Transverse colon (tissue), 3 donors: ENCODE data around the gene MCL1.

ENCODE experiments used
- EP300 ChIP-seq: sonication (generic); formaldehyde crosslinking; IDR thresholded peaks from one replicate; pipeline ENCODE4 v1.6.1; 2017; ENCODE audit warnings: antibody characterized with exemption, low read depth
- TF ChIP-seq, protein P1 (sequence below), 5 experiments: fragments of 200-600 bp in 3 of 5; fragments of 450-650 bp in 2 of 5; sonication (generic) in 3 of 5; IDR thresholded peaks; 1 replicate in 2 of 5; 2 replicates in 3 of 5; pipeline ENCODE4 v1.5.1; 2016 to 2017; ENCODE audit warnings: antibody characterized with exemption in 5 of 5, inconsistent platforms in 3 of 5, mild to moderate bottlenecking in 2 of 5, moderate library complexity in 1 of 5

DNA sequence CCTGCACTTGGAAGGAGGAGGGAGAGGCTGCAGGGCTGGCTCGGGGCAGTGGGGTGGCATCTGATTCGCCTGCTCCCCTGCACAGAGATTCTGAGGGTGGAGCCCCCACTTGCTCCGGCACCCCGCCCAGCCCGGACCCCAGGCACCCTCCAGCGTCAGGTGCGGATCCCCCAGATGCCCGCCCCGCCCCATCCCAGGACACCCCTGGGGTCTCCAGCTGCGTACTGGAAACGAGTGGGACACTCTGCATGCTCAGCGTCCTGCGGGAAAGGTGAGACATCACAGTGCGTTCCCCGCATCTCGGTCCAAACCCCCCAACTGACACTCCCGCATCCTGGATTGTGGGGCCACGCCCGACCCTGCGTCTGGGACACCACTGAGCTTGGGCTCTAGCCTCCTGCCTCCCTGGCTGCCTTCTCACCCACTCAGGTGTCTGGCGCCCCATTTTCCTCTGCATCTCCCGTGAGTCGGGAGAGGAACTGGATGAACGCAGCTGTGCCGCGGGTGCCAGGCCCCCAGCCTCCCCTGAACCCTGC lies 22.3 kb downstream of the MCL1 start:
- TF ChIP-seq, protein P1, sequence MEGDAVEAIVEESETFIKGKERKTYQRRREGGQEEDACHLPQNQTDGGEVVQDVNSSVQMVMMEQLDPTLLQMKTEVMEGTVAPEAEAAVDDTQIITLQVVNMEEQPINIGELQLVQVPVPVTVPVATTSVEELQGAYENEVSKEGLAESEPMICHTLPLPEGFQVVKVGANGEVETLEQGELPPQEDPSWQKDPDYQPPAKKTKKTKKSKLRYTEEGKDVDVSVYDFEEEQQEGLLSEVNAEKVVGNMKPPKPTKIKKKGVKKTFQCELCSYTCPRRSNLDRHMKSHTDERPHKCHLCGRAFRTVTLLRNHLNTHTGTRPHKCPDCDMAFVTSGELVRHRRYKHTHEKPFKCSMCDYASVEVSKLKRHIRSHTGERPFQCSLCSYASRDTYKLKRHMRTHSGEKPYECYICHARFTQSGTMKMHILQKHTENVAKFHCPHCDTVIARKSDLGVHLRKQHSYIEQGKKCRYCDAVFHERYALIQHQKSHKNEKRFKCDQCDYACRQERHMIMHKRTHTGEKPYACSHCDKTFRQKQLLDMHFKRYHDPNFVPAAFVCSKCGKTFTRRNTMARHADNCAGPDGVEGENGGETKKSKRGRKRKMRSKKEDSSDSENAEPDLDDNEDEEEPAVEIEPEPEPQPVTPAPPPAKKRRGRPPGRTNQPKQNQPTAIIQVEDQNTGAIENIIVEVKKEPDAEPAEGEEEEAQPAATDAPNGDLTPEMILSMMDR (IDR thresholded peaks at IDR 0.05): no peak
- no peak for TF ChIP-seq EP300
